Activated naive CD4-positive, alpha-beta T cell treated with anti-CD3 and anti-CD28 coated beads for 36 hours (primary cell): ENCODE measurements around the gene MYBBP1A. TPM values are rescaled to one million over a fixed set of nuclear protein-coding genes. Genes with fewer than 3 reads are reported as not detected.

ENCODE experiments used
- CTCF ChIA-PET: fragments of 350-600 bp; sonication (Branson Sonifier 250); formaldehyde crosslinking; loops from one replicate; lab custom pipeline; 2021; ENCODE audit warnings: antibody characterized with exemption; lab: Charles Lee
- DNase-seq: peaks from one replicate; pipeline ENCODE4 v3.0.0-alpha.2; 2020
- H3K27ac Mint-ChIP-seq: one replicate; pipeline ENCODE4 v1.8.0; 2021; ENCODE audit warnings: mild to moderate bottlenecking, mixed read lengths
- H3K27me3 Mint-ChIP-seq: one replicate; pipeline ENCODE4 v1.8.0; 2021; ENCODE audit warnings: low read depth, mixed read lengths
- H3K36me3 Mint-ChIP-seq: one replicate; pipeline ENCODE4 v1.8.0; 2021; ENCODE audit warnings: low read depth, mixed read lengths
- H3K4me1 Mint-ChIP-seq: one replicate; pipeline ENCODE4 v1.8.0; 2021; ENCODE audit warnings: low read depth, mixed read lengths
- H3K4me3 Mint-ChIP-seq: one replicate; pipeline ENCODE4 v1.8.0; 2021; ENCODE audit warnings: mild to moderate bottlenecking, moderate library complexity, mixed read lengths
- H3K9me3 Mint-ChIP-seq: one replicate; pipeline ENCODE4 v1.8.0; 2021; ENCODE audit warnings: mixed read lengths
- intact Hi-C: fragments of 100-400 bp; cut with micrococcal nuclease; formaldehyde crosslinking; loops from one replicate; pipeline ENCODE4 v1.15.1; 2023
- total RNA-seq, 2 experiments: library from RNA; stranded (reverse); gene quantifications; one replicate each; pipeline ENCODE4 v1.2.3, GENCODE V29; 2021

MYBBP1A gene
- total RNA-seq, 2 experiments from 2014 or later = 73.7 to 80.7 TPM

DNA sequence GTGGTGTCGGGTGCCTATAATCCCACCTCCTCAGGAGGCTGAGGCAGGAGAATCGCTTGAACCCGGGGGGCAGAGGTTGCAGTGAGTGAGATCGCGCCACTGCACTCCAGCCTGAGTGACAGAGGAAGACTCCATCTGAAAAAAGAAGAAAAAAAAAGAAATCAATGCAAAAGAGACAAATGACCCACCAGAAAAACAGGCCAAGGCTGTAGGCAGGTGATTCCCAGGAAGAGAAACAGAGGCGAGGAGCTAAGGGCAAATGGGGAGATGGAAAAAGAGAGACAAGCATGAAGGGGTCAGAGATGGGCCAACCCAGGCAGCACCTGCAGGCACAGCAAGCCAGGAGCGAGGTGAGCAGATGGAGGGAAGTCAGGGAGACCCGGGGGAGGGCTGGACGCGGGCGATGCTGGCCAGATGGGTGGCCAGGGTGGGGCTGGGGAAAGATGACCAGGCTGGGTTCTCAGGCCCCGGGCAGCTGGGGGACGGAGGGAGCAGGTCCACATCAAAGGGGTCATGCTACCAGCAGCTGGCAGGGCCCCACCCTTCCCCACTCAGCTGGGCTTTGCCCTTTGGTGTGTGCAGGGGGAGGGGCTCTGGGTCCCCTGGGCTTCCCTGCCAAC is 25.5 kb downstream of the MYBBP1A start:
- intact Hi-C loops = no loop called here
- CTCF ChIA-PET = interaction anchor here (0.6 kb wide), 1 partner anchor 21 kb away, joined by 3 read pairs; no protein-coding TSS in a partner anchor

DNA sequence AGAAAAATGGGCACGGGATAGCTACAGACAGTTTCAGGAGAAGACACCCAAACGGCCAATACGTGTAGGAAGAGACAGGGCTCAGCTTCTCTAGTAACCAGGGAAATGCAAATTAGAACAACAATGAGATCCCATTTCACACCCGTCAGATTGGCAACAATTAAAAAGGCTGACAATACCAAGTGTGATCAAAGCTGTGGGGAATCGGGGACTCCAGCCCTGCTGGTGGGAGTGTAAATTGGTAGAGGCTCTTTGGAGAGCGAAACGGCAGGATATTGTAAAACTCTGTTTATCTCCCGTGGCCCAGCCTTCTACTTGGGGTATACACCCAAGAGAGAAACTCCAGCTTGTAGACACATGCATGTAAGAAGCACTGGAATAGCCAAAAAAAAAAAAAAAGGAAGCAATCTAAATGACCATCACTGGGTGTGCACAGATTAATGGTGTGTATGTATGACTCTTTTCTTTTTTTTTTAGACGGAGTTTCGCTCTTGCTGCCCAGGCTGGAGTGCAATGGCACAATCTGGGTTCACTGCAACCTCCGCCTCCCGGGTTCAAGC is 27.5 kb downstream of the MYBBP1A start:
- no peaks in the 10 kb centered on the region for H3K36me3 Mint-ChIP-seq
- H3K27me3 Mint-ChIP-seq = peaks cover 4% of the 10 kb centered on the region
- intact Hi-C loops = no loop called here
- no peak overlapping the region for H3K4me3 Mint-ChIP-seq
- no peaks in the 10 kb centered on the region for H3K4me1 Mint-ChIP-seq
- H3K27ac Mint-ChIP-seq = no peak overlapping the region
- DNase-seq = no peak
- no peaks in the 10 kb centered on the region for H3K9me3 Mint-ChIP-seq
- CTCF ChIA-PET = no interaction called here

More for the DNA sequence above, 25.5 kb downstream of the MYBBP1A start:
- Mint-ChIP-seq H3K27ac (no peak overlapping the region), H3K4me1 (peaks cover 2% of the 10 kb centered on the region), H3K4me3 (no peak overlapping the region), H3K9me3 (no peaks in the 10 kb centered on the region), H3K36me3 (no peaks in the 10 kb centered on the region), H3K27me3 (peaks cover 7% of the 10 kb centered on the region)
- DNase-seq = no peak

DNA sequence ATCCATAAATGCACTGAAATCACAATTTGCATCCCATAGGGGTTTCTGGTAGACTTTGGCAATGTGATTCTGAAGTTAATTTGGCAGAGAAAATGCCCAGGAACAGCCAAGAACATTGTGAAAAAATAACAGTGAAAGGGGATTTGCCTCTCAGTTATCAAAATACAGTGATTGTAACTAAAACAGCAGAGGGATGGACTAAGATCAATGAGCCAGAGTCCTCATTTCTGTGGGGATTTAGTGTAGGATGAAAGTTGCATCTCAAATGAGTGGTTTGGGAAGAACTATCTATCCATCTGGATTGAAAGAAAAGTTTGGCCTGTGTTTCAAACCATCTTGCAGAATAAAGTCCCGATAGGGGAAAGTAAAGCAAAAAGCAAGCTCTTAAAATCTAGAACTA is 28.1 kb downstream of the MYBBP1A start:
- Mint-ChIP-seq H3K36me3 (no peaks in the 10 kb centered on the region), H3K4me1 (no peaks in the 10 kb centered on the region), H3K27me3 (peaks cover 3% of the 10 kb centered on the region), H3K4me3 (no peak overlapping the region), H3K27ac (no peak overlapping the region), H3K9me3 (no peaks in the 10 kb centered on the region)
- no peak for DNase-seq
- intact Hi-C loops = no loop called here
- CTCF ChIA-PET = interaction anchor here (0.6 kb wide), 1 partner anchor 26 kb away, joined by 3 read pairs; no protein-coding TSS in a partner anchor

DNA sequence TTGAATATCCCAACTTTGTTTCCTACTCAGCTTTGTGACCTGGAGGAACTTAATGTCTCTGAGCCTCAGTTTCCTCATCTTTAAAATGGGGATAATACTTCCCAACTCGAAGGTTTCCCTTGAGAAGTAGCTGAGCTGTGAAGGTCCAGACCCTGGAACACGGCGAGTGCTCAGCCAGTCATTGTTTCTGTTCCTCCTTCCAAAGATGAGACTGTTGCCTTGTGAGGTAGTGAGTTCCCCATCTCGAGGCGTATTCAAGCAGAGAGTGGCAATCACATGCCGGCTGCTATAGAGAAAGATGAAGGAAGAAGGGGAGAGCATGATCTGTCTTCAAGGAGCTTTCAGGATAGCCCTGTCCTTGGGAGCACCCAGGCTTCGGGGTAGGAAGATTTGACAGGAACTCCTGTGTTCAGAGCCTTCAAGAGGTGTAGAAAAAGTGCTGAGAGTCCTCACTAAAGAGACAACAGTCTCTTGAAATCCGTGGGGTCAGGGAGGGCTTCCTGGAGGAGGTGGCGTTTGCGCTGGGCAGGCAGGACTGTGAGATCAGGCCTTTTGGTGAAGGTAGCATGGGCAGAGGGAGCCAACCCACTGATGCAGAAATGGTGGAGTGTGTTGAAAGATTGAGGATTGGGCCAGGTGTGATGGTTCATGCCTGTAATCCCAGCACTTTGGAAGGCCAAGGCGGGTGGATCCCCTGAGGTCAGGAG is 29.3 kb downstream of the MYBBP1A start:
- Mint-ChIP-seq H3K36me3 (no peaks in the 10 kb centered on the region), H3K4me1 (no peaks in the 10 kb centered on the region), H3K4me3 (no peak overlapping the region), H3K27me3 (no peaks in the 10 kb centered on the region), H3K27ac (no peak overlapping the region), H3K9me3 (no peaks in the 10 kb centered on the region)
- DNase-seq = no peak
- intact Hi-C loops = no loop called here
- CTCF ChIA-PET = no interaction called here

DNA sequence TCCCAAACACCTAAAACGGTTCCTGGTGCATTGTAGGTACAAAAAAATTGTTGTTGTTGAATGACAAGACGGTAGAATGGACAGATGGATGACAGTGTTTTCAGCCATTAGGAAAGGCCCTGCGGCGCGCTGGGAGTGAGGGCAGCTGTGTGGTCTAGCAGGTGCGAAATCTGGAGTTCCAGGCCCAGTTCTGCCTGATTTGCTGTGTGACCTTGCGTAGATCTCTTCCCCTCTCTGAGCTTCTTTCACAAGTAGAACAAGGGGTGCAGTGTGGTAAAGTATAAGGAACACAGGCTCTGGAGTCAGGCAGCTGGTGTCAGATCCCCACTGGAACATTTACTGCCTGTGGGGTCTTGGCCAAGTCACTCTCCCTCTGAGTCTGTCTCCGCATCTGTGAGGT is 31.2 kb downstream of the MYBBP1A start:
- Mint-ChIP-seq H3K4me3 (no peak overlapping the region), H3K9me3 (no peaks in the 10 kb centered on the region), H3K27ac (no peak overlapping the region), H3K4me1 (no peaks in the 10 kb centered on the region), H3K36me3 (no peaks in the 10 kb centered on the region), H3K27me3 (no peaks in the 10 kb centered on the region)
- DNase-seq = no peak
- intact Hi-C loops = no loop called here
- CTCF ChIA-PET = no interaction called here

DNA sequence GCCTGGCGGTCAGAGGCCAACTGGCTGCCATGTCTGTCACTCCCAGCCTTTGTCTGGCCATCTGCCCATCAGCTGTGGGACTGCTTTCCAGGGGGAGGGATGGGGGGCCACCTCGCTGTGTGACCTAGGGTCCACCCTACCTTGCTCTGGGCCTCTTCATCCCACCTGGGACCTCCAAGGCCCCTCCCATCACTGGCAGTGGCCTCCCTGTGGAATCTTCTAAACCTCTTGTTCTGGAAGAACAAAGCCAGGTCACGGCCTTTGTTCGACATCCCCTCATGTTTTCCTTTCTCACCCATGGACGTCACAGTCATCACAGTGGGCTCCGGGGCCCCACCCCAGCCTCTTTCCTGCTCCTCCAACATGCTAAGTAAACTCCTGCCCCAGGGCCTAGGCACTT is 32.5 kb downstream of the MYBBP1A start:
- Mint-ChIP-seq H3K27me3 (no peaks in the 10 kb centered on the region), H3K36me3 (no peaks in the 10 kb centered on the region), H3K4me3 (no peak overlapping the region), H3K4me1 (no peaks in the 10 kb centered on the region), H3K27ac (no peak overlapping the region), H3K9me3 (no peaks in the 10 kb centered on the region)
- CTCF ChIA-PET = no interaction called here
- no peak for DNase-seq
- intact Hi-C loops = no loop called here

DNA sequence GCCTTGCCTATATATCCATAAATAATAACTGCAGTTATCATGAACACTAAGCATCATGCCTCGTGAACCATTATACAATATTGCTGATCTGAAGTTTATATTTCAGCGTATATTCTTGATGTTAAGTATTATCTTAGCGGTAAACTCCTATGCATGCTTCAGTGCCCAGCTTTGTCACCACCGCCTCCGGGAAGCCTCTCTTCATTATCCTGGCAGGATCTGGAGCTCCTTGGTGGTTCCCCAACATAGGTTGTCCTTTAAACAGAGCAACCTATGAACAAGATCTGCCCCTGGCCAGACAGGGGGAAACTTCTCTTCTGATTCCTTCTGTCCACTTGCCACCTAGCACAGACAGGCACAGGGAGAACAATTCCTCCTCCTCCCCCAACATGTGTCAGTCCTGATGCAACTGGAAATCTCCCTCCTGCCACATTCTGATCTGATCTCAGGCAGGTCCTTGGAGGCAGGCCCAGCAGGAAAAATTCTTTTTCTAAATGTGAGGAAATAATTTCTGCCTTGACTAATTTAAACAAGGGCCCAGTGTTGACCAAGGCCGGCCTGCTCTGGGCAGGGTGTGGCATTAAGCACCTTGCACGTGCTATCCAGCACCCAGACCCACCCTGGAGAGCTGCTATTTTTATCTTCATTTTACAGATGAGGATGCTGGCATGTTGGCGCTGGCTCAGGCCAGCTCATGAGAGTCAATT is 34.1 kb downstream of the MYBBP1A start:
- DNase-seq = no peak
- no peak overlapping the region for H3K27ac Mint-ChIP-seq
- intact Hi-C loops = no loop called here
- H3K27me3 Mint-ChIP-seq = no peaks in the 10 kb centered on the region
- no peak overlapping the region for H3K4me3 Mint-ChIP-seq
- no peaks in the 10 kb centered on the region for H3K9me3 Mint-ChIP-seq
- H3K4me1 Mint-ChIP-seq = no peaks in the 10 kb centered on the region
- CTCF ChIA-PET = interaction anchor here (0.7 to 1.5 kb wide), 2 partner anchors 44 to 121 kb away, joined by 3 to 4 read pairs; no protein-coding TSS in a partner anchor
- no peaks in the 10 kb centered on the region for H3K36me3 Mint-ChIP-seq

DNA sequence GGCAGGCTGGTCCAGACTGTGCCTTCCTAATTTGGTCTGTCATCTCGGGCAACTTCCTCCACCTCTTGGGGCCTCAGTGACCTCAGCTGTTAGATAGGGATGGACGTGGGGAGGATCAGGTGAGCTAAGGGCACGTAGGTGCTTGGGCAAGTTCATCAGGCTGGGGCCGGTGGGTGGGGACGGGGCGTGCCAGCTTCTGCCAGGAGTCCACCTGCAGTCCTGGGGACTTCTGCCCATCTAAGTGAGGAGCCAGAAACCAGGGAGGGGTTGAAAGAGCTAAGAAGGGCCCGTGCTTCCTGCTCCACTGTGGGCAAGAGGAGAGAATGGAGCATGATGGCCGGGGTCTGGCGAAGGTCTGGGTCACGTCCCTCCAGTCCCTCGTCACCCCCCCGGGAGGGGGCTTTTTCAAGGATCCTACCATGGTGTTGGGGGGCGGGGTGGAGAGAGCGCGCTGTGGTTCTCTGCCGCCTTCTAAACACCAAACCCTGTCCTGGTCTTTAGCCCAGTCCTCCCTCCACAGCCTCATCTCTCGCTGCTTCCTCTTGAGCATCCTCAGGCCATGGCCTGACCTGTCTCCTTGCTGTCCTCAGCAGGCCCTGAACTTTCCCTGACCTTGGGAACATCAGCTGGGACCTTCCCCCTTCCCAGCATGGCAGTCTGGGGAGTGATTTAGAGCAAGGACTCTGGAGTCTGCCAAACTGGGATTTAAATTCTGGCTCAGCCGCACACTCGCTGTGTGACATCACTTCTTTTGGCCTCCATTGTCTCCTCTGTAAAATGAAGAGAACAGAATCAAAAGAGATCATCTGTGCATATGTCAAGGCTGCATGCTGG is 34.9 kb downstream of the MYBBP1A start:
- Mint-ChIP-seq H3K4me1 (no peaks in the 10 kb centered on the region), H3K9me3 (no peaks in the 10 kb centered on the region), H3K36me3 (no peaks in the 10 kb centered on the region), H3K27ac (no peak overlapping the region), H3K4me3 (no peak overlapping the region), H3K27me3 (no peaks in the 10 kb centered on the region)
- CTCF ChIA-PET = interaction anchor here (1.5 kb wide), 1 partner anchor 45 kb away, joined by 4 read pairs; no protein-coding TSS in a partner anchor
- intact Hi-C loops = no loop called here
- DNase-seq = no peak

DNA sequence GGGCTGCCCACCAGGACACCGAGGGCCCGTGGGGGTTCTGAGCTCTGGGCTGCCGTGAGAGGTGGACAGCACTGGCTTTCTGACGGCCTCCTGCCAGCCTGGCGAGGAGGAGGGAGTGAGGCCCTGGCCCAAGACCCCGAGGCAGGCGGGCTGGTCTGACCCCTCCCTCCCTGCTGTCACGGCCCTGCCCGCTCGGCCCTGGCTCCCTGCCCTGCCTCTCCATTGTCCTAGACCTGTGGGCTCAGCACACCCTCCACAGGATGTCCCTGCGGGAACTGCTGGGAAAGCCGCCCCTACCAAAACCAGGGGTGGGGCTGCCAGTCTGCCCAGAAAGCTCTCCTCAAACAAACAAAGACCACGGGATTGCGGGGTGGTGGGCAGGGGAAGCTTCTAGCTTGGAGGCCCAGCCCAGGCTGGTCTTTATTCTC is 35.8 kb downstream of the MYBBP1A start:
- intact Hi-C loops = no loop called here

DNA sequence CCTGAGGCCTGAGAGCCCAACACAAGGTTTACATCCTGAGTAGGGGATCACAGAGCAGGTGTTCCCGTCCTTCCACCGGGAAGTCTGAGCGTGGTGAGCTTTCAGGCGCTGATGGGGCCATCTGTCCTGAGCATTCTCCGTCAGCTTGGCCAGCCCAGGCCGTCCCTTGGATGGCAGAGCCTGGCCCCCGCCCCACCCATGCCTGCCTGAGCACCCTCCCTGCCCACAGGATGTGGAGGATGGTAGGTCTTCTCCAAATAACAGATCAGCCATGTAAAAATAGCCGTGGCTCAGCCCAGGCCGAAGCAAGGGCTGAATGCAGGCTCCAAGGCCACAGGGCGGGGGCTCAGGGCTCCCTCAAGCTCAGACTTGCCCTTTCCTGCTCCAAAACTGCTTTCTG is 36.3 kb downstream of the MYBBP1A start:
- intact Hi-C loops = no loop called here

More for the DNA sequence above, 35.8 kb downstream of the MYBBP1A start:
- Mint-ChIP-seq H3K27me3 (no peaks in the 10 kb centered on the region), H3K27ac (no peak overlapping the region), H3K9me3 (no peaks in the 10 kb centered on the region), H3K4me1 (no peaks in the 10 kb centered on the region), H3K36me3 (no peaks in the 10 kb centered on the region), H3K4me3 (no peak overlapping the region)
- no peak for DNase-seq
- CTCF ChIA-PET = no interaction called here

DNA sequence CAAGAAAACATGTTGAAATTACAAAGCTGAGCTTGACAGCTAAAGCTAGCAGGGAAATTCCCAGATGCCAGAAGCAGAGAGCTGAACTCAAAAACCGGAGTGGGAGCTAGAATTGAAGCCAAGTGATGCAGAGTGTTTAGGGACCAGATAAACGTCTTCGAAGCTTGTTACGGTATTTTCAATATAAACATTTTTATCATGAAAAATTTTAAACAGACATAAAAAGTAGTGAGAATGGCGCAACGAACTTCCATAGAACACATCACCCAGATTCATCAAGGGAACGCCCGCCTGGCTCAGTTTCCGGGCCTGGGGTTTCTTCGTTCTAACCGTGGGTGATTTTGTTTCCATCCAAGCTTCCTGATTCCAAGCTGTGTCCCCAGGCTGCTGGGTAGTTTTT is 38.4 kb downstream of the MYBBP1A start:
- CTCF ChIA-PET = interaction anchor here (1.1 kb wide), 1 partner anchor 96 kb away, joined by 3 read pairs; no protein-coding TSS in a partner anchor
- H3K4me1 Mint-ChIP-seq = no peaks in the 10 kb centered on the region
- no peaks in the 10 kb centered on the region for H3K36me3 Mint-ChIP-seq
- H3K9me3 Mint-ChIP-seq = no peaks in the 10 kb centered on the region
- DNase-seq = no peak
- H3K4me3 Mint-ChIP-seq = no peak overlapping the region
- intact Hi-C loops = no loop called here
- H3K27me3 Mint-ChIP-seq = no peaks in the 10 kb centered on the region
- H3K27ac Mint-ChIP-seq = no peak overlapping the region

More for the DNA sequence above, 36.3 kb downstream of the MYBBP1A start:
- H3K27ac Mint-ChIP-seq = no peak overlapping the region
- H3K27me3 Mint-ChIP-seq = no peaks in the 10 kb centered on the region
- H3K36me3 Mint-ChIP-seq = no peaks in the 10 kb centered on the region
- H3K4me3 Mint-ChIP-seq = no peak overlapping the region
- CTCF ChIA-PET = no interaction called here
- no peak for DNase-seq
- H3K9me3 Mint-ChIP-seq = no peaks in the 10 kb centered on the region
- no peaks in the 10 kb centered on the region for H3K4me1 Mint-ChIP-seq
